K562 (cell line): ENCODE data around the gene SFT2D2. TPM values are rescaled to one million over a fixed set of nuclear protein-coding genes. Genes with fewer than 3 reads are reported as not detected.

Experiments used
- ATAC-seq: fragments of 200-7000 bp; cut with Tn5 transposase; 3 replicates; pipeline ENCODE4 v1.9.1; 2020; ENCODE audit warnings: moderate library complexity
- BruUV-seq: library from RNA; stranded (reverse); fragments of 400-500 nt; replicated peaks from 2 replicates; lab custom pipeline; 2021; lab: Mats Ljungman, UMichigan
- CTCF ChIA-PET: fragments of 300-600 bp; formaldehyde crosslinking; extraction: SDS; loops from one replicate; lab custom pipeline; 2021; ENCODE audit warnings: low intra/inter-chr PET ratio; lab: Yijun Ruan, JAX
- POLR2A ChIA-PET: fragments of 300-600, 350-650 bp; sonication (Branson Sonifier 250); formaldehyde crosslinking; extraction: SDS; loops from one replicate; lab custom pipeline; 2021; ENCODE audit warnings: antibody characterized with exemption, inconsistent platforms; lab: Yijun Ruan, JAX
- DNase-seq, 4 experiments: peaks; one replicate each; pipeline versions ENCODE4 v3.0.0 to v3.0.0-alpha.2; 2011 to 2018; ENCODE audit warnings: low spot score in 3 of 4, mixed read lengths in 3 of 4; ENCODE audit errors: extremely low read depth in 1 of 4
- FAIRE-seq: peaks from 2 replicates; lab custom pipeline; 2011; peaks lifted over from hg19 to GRCh38; lab: Jason Lieb, UNC
- H2AFZ ChIP-seq: 2 replicates; pipeline ENCODE4 v1.6.0; 2011; ENCODE audit warnings: low read depth, low read length, control low read depth, inconsistent platforms
- H3K27ac ChIP-seq: fragments of 200-600 bp; 3 replicates; pipeline ENCODE4 v1.8.0; 2011; ENCODE audit warnings: low read depth, mild to moderate bottlenecking, control low read depth, inconsistent platforms, low read length, moderate library complexity, mixed read lengths; ENCODE audit errors: extremely low read depth
- H3K27me3 ChIP-seq, 2 experiments: fragments of 300-600 bp in 1 of 2; 2 replicates in 1 of 2; 3 replicates in 1 of 2; pipeline versions ENCODE4 v1.6.0 to v1.8.0; 2011; ENCODE audit warnings: inconsistent platforms in 2 of 2, low read length in 2 of 2, mild to moderate bottlenecking in 1 of 2, mixed read lengths in 1 of 2, moderate library complexity in 1 of 2; ENCODE audit not compliant: control insufficient read depth in 2 of 2, insufficient read depth in 2 of 2
- H3K36me3 ChIP-seq: fragments of 300-600 bp; 3 replicates; pipeline ENCODE4 v1.8.0; 2011; ENCODE audit warnings: mild to moderate bottlenecking, low read length, inconsistent platforms; ENCODE audit not compliant: control insufficient read depth, insufficient read depth
- H3K4me1 ChIP-seq, 2 experiments: fragments of 200-600 bp in 1 of 2; replicated peaks in 1 of 2; 2 replicates in 1 of 2; 3 replicates in 1 of 2; pipeline versions ENCODE4 v1.5.1 to v1.8.0; 2011; ENCODE audit warnings: inconsistent platforms in 2 of 2, low read length in 2 of 2, mild to moderate bottlenecking in 1 of 2, mixed read lengths in 1 of 2, moderate library complexity in 1 of 2; ENCODE audit not compliant: control insufficient read depth in 2 of 2, insufficient read depth in 2 of 2
- H3K4me2 ChIP-seq: 2 replicates; pipeline ENCODE4 v1.6.1; 2011; ENCODE audit warnings: low read length, control low read depth, inconsistent platforms, mixed read lengths; ENCODE audit not compliant: insufficient read depth
- H3K4me3 ChIP-seq: fragments of 200-600 bp; sonication (generic), shearing (Covaris generic); 2 replicates; pipeline ENCODE4 v1.5.1; 2016; ENCODE audit warnings: control low read depth, inconsistent platforms
- H3K79me2 ChIP-seq: fragments of 200-600 bp; 3 replicates; pipeline ENCODE4 v1.8.0; 2011; ENCODE audit warnings: low read length, inconsistent platforms; ENCODE audit not compliant: control insufficient read depth, insufficient read depth
- H3K9ac ChIP-seq, 2 experiments: 2 replicates each; pipeline versions ENCODE4 v1.6.0 to v1.6.1; 2011; ENCODE audit warnings: low read depth in 2 of 2, low read length in 2 of 2, control low read depth in 1 of 2, inconsistent platforms in 1 of 2, mild to moderate bottlenecking in 1 of 2, mixed read lengths in 1 of 2; ENCODE audit not compliant: insufficient read depth in 1 of 2
- H3K9me1 ChIP-seq: one replicate; pipeline ENCODE4 v1.6.0; 2011; ENCODE audit warnings: inconsistent platforms, mild to moderate bottlenecking, low read length, moderate library complexity; ENCODE audit not compliant: control insufficient read depth, insufficient read depth
- H3K9me3 ChIP-seq: replicated peaks from 2 replicates; pipeline ENCODE4 v1.5.1; 2011; ENCODE audit warnings: low read depth, low read length, inconsistent platforms; ENCODE audit not compliant: control insufficient read depth, insufficient read depth
- H4K20me1 ChIP-seq: replicated peaks from 2 replicates; pipeline ENCODE4 v1.6.1; 2011; ENCODE audit warnings: low read length, inconsistent platforms, mixed read lengths; ENCODE audit not compliant: control insufficient read depth, insufficient read depth
- ADNP ChIP-seq: fragments of 200-800 bp; sonication (Bioruptor generic); IDR thresholded peaks from 2 replicates; pipeline ENCODE4 v1.6.1; 2016; ENCODE audit warnings: missing genetic modification characterization, missing compliant biosample characterization
- CEBPB ChIP-seq: fragments of 450-650 bp; IDR thresholded peaks from 2 replicates; pipeline ENCODE4 v1.6.1; 2016; ENCODE audit warnings: missing genetic modification characterization, missing compliant biosample characterization
- CEBPG ChIP-seq, 3 experiments: fragments of 200-800 bp in 1 of 3; sonication (Bioruptor generic) in 1 of 3; sonication (generic) in 1 of 3; formaldehyde crosslinking in 1 of 3; IDR thresholded peaks in 2 of 3; conservative IDR thresholded peaks in 1 of 3; 2 replicates each; pipeline versions ENCODE4 v1.6.1 to v1.8.0; 2016 to 2022; ENCODE audit warnings: missing compliant biosample characterization in 2 of 3, missing genetic modification characterization in 2 of 3, mild to moderate bottlenecking in 1 of 3, missing genetic modification reagents in 1 of 3
- MECOM ChIP-seq: fragments of 250-450 bp; sonication (Bioruptor Pico); IDR thresholded peaks from 2 replicates; pipeline ENCODE4 v1.8.0; 2022; ENCODE audit warnings: inconsistent platforms
- RBM34 ChIP-seq: fragments of 200-400 bp; formaldehyde crosslinking; IDR thresholded peaks from 2 replicates; pipeline ENCODE4 v1.6.1; 2018; ENCODE audit warnings: low read length, borderline replicate concordance; ENCODE audit not compliant: insufficient read depth
- STAG1 ChIP-seq: sonication (generic); formaldehyde crosslinking; IDR thresholded peaks from 2 replicates; pipeline ENCODE4 v1.5.0; 2020; ENCODE audit warnings: missing genetic modification reagents, borderline replicate concordance
- ZNF217 ChIP-seq: sonication (generic); formaldehyde crosslinking; IDR thresholded peaks from 2 replicates; pipeline ENCODE4 v1.8.0; 2022; ENCODE audit warnings: mild to moderate bottlenecking, missing genetic modification reagents
- ZNF316 ChIP-seq: fragments of 450-650 bp; IDR thresholded peaks from 2 replicates; pipeline ENCODE4 v1.6.1; 2016
- ZNF707 ChIP-seq: fragments of 250-450 bp; sonication (Bioruptor Pico); conservative IDR thresholded peaks from 2 replicates; pipeline ENCODE4 v1.8.0; 2022; ENCODE audit warnings: inconsistent platforms, mild to moderate bottlenecking, moderate library complexity
- WGBS: fragments of 100-300 bp; shearing (Covaris generic); methylation state at CpG from one replicate; pipeline ENCODE4 v1.1.6; 2016; ENCODE audit warnings: low coverage, mixed read lengths; ENCODE audit not compliant: insufficient coverage; ENCODE audit errors: missing lambda C conversion rate; 5-methylcytosine and 5-hydroxymethylcytosine counted together
- in situ Hi-C: fragments of 300-500 bp; cut with MboI; formaldehyde crosslinking; loops from 4 replicates; pipeline ENCODE4 v1.15.0; 2018; ENCODE audit warnings: inconsistent platforms, mixed read lengths
- intact Hi-C: fragments of 100-400 bp; cut with micrococcal nuclease; formaldehyde crosslinking; loops from 2 replicates; pipeline ENCODE4 v1.14.2; 2022
- polyA plus RNA-seq, 8 experiments: library from polyadenylated mRNA; depleted of rRNA in 4 of 8; stranded (reverse) in 5 of 8; unstranded in 3 of 8; fragments of >200 nt; fragmentation: Nextera tagmentation in 2 of 8; fragmentation: Illumina TruSeq in 1 of 8; extraction: Ambion mirVana in 2 of 8; extraction: Trizol in 1 of 8; gene quantifications; 2 replicates each; pipeline versions ENCODE4 v1.2.1 to v1.2.3, GENCODE V29; 2011 to 2014; ENCODE audit warnings: inconsistent platforms in 1 of 8, missing spikeins in 1 of 8
- total RNA-seq, 7 experiments: library from RNA; depleted of rRNA in 6 of 7; stranded (reverse); fragments of >200 nt in 6 of 7; fragmentation: Illumina TruSeq in 2 of 7; extraction: Trizol in 2 of 7; gene quantifications; 2 replicates each; pipeline versions ENCODE4 v1.2.1 to v1.2.3, GENCODE V29; 2011 to 2021; ENCODE audit warnings: low replicate concordance in 1 of 7

SFT2D2 gene
- total and polyA plus RNA-seq, 9 of the 15 experiments (the other 6 are each of a cell fraction or from before 2014, with no cell fraction given), result 3.4 to 50.1 (median 21.6) TPM

- no peak for TF ChIP-seq STAG1
- TF ChIP-seq MECOM (CRISPR knock-in tag), result no peak
- TF ChIP-seq ZNF217 (CRISPR knock-in tag), result no peak
Measured at GRCh38 chr1:168199056-168199455, 26.7 kb upstream of the SFT2D2 start (continued).

GRCh38 chr1:168202941-168203654 is 22.7 kb upstream of the SFT2D2 start:
- in situ Hi-C loops, result no loop called here
- ChIA-PET CTCF (no interaction called here), POLR2A (interaction anchor here (1.1 to 1.2 kb wide), 3 partner anchors 13 to 23 kb away, joined by 3 to 5 read pairs (median 4); no protein-coding TSS in a partner anchor)
- no peak for TF ChIP-seq ZNF707
- TF ChIP-seq CEBPG (CRISPR knock-in tag; IDR thresholded peaks at IDR 0.05), result no peak
- TF ChIP-seq CEBPG (tag; conservative IDR thresholded peaks at IDR 0.05 in 1 of 2, IDR thresholded peaks at IDR 0.05 in 1 of 2), result peak in 1 of 2 experiments; percentile 32; a peak in 1 of 4 replicates
- TF ChIP-seq CEBPB (tag), result peak; percentile 60
- TF ChIP-seq ZNF316, result 0 out of 2 replicates have a peak, but pooled peaks have one; percentile 5
- no peak for TF ChIP-seq RBM34
- no peak for TF ChIP-seq ADNP (tag)
- H3K27ac ChIP-seq, result no peak overlapping the region
- H2AFZ ChIP-seq, result no peak overlapping the region
- no peaks in the 10 kb centered on the region for H3K79me2 ChIP-seq
- no peaks in the 10 kb centered on the region for H3K9me3 ChIP-seq
- no peak overlapping the region for H3K4me2 ChIP-seq
- H3K36me3 ChIP-seq, result peaks cover 31% of the 10 kb centered on the region
- DNase-seq, result no peak
- H3K27me3 ChIP-seq, result no peaks in the 10 kb centered on the region
- FAIRE-seq, result no peak
- WGBS, result 71% methylated on average over 1 of the region's 1 CpG
- BruUV-seq, result no TSS peak
- H4K20me1 ChIP-seq, result no peaks in the 10 kb centered on the region
- H3K9me1 ChIP-seq, result no peaks in the 10 kb centered on the region
- no peak overlapping the region for H3K9ac ChIP-seq
- no peak overlapping the region for H3K4me3 ChIP-seq
- H3K4me1 ChIP-seq, result no peaks in the 10 kb centered on the region
- intact Hi-C loops, result no loop called here
- no peak; the same call in 2 of the 3 replicates for ATAC-seq
